DND-41 (cell line): ENCODE measurements around the gene MFSD11.

Experiments
- ATAC-seq: fragments of 200-7000 bp; cut with Tn5 transposase; 3 replicates; pipeline ENCODE4 v1.9.1; 2021; ENCODE audit warnings: low read depth; ENCODE audit not compliant: insufficient read depth
- DNase-seq: peaks from one replicate; pipeline ENCODE4 v3.0.0-alpha.2; 2020
- H2AFZ ChIP-seq: 2 replicates; pipeline ENCODE4 v1.6.0; 2012; ENCODE audit warnings: low read depth, low read length
- H3K27ac ChIP-seq: 2 replicates; pipeline ENCODE4 v1.5.1; 2012; ENCODE audit warnings: low read length, inconsistent platforms
- H3K27me3 ChIP-seq: fragments of 200-600 bp; sonication (generic); 2 replicates; pipeline ENCODE4 v1.6.0; 2012; ENCODE audit warnings: low read length, mild to moderate bottlenecking, inconsistent platforms; ENCODE audit not compliant: insufficient read depth, poor library complexity
- H3K36me3 ChIP-seq: 2 replicates; pipeline ENCODE4 v1.5.1; 2012; ENCODE audit warnings: low read length, inconsistent platforms; ENCODE audit not compliant: insufficient read depth
- H3K4me1 ChIP-seq: 2 replicates; pipeline ENCODE4 v1.5.1; 2012; ENCODE audit warnings: mild to moderate bottlenecking, low read length; ENCODE audit not compliant: insufficient read depth
- H3K4me2 ChIP-seq: 2 replicates; pipeline ENCODE4 v1.6.0; 2012; ENCODE audit warnings: mild to moderate bottlenecking, moderate library complexity, low read length, inconsistent platforms; ENCODE audit not compliant: insufficient read depth
- H3K4me3 ChIP-seq, 2 experiments: fragments of 200-600 bp in 1 of 2; shearing (Covaris generic) in 1 of 2; 2 replicates each; pipeline ENCODE4 v1.5.1; 2012 to 2016; ENCODE audit warnings: inconsistent platforms in 2 of 2, low read length in 2 of 2, mild to moderate bottlenecking in 2 of 2, low read depth in 1 of 2, moderate library complexity in 1 of 2
- H3K79me2 ChIP-seq: 2 replicates; pipeline ENCODE4 v1.6.0; 2012; ENCODE audit warnings: low read length, inconsistent platforms; ENCODE audit not compliant: insufficient read depth
- H3K9ac ChIP-seq: 2 replicates; pipeline ENCODE4 v1.6.0; 2012; ENCODE audit warnings: low read depth, mild to moderate bottlenecking, inconsistent platforms, low read length, moderate library complexity
- H3K9me3 ChIP-seq: 2 replicates; pipeline ENCODE4 v1.5.1; 2012; ENCODE audit warnings: low read length, moderate library complexity, mild to moderate bottlenecking, inconsistent platforms; ENCODE audit not compliant: insufficient read depth, severe bottlenecking
- H4K20me1 ChIP-seq: 2 replicates; pipeline ENCODE4 v1.6.0; 2012; ENCODE audit warnings: low read length; ENCODE audit not compliant: insufficient read depth
- CTCF ChIP-seq: IDR thresholded peaks from 2 replicates; pipeline ENCODE4 v1.5.1; 2012; ENCODE audit warnings: borderline replicate concordance, low read length, moderate library complexity, mild to moderate bottlenecking; ENCODE audit not compliant: poor library complexity, severe bottlenecking; ENCODE audit errors: extremely low read depth
- EZH2 ChIP-seq: IDR thresholded peaks from 3 replicates; pipeline ENCODE4 v1.6.1; 2012; ENCODE audit warnings: borderline replicate concordance, low read depth, mild to moderate bottlenecking, moderate library complexity, low read length, inconsistent platforms; ENCODE audit not compliant: severe bottlenecking

The MFSD11 gene

GRCh38 chr17:76737676-76738467 lies at the start of gene MFSD11:
Gene MFSD11 (plus strand): TSS chr17:76738119. CDS start chr17:76738353, 234 bp downstream.
- peak; percentile 93 for DNase-seq
- Histone ChIP-seq H3K4me3 (peak within 1 kb of the TSS; percentile 78 to 84), H3K27ac (peak within 1 kb of the TSS; percentile 100), H3K9ac (peak within 1 kb of the TSS; percentile 100), H4K20me1 (peaks cover 38% of the 10 kb centered on the region), H2AFZ (peak within 1 kb of the TSS; percentile 91), H3K79me2 (peaks cover 73% of the 10 kb centered on the region), H3K4me2 (peak within 1 kb of the TSS; percentile 77), H3K36me3 (peaks cover 58% of the 10 kb centered on the region), H3K27me3 (no peaks in the 10 kb centered on the region), H3K9me3 (no peaks in the 10 kb centered on the region), H3K4me1 (peaks cover 50% of the 10 kb centered on the region)
- no peak for TF ChIP-seq CTCF
- no peak for TF ChIP-seq EZH2
- peak; percentile 70 for ATAC-seq

- Histone ChIP-seq H3K36me3 (no peaks in the 10 kb centered on the region), H3K4me1 (no peaks in the 10 kb centered on the region), H3K9ac (no peak overlapping the region), H2AFZ (no peak overlapping the region), H4K20me1 (no peaks in the 10 kb centered on the region), H3K4me2 (no peak overlapping the region), H3K27me3 (no peaks in the 10 kb centered on the region), H3K79me2 (no peaks in the 10 kb centered on the region), H3K4me3 (no peak overlapping the region), H3K27ac (no peak overlapping the region), H3K9me3 (no peaks in the 10 kb centered on the region)
- TF ChIP-seq EZH2 (no peak), CTCF (no peak)
- ATAC-seq (no peak), DNase-seq (no peak)
Observed at GRCh38 chr17:76688165-76688622, 49.7 kb upstream of the MFSD11 start.

DNA sequence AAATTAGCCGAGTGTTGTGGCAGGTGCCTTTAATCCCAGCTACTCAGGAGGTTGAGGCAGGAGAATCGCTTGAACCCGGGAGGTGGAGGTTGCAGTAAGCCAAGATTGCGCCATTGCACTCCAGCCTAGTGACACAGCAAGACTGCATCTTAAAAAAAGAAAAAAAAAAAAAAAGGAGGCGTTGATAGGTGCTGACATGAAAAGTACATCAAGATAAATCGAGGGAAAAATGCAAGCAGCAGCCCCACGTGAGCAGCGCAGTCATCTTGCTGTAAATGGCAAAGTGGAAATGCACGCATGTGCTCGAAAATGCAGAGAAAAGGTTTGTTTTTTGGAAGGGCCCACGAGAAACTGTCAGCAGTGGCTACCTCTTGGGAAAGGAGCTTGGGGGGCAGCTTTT lies 48.1 kb upstream of the MFSD11 start:
- DNase-seq = no peak
- Histone ChIP-seq H4K20me1 (no peaks in the 10 kb centered on the region), H3K36me3 (no peaks in the 10 kb centered on the region), H3K9me3 (no peaks in the 10 kb centered on the region), H3K79me2 (no peaks in the 10 kb centered on the region), H3K27ac (no peak overlapping the region), H3K4me2 (no peak overlapping the region), H3K4me3 (no peak overlapping the region), H2AFZ (no peak overlapping the region), H3K9ac (no peak overlapping the region), H3K4me1 (no peaks in the 10 kb centered on the region), H3K27me3 (no peaks in the 10 kb centered on the region)
- ATAC-seq = no peak
- no peak for TF ChIP-seq EZH2
- no peak for TF ChIP-seq CTCF
